Astrocyte (in vitro differentiated cells and primary cell): ENCODE data around the gene ZNF22. TPM values are rescaled to one million over a fixed set of nuclear protein-coding genes. Genes with fewer than 3 reads are reported as not detected.
"Not testable (repeated sequence)": the region's sequence is repeated elsewhere in the genome, so short reads cannot be mapped to it uniquely, and the experiment has no call there.

ENCODE experiments used
- DNase-seq: peaks from one replicate; pipeline ENCODE4 v3.0.0-alpha.2; 2010; ENCODE audit warnings: low read depth
- FAIRE-seq: peaks from 2 replicates; lab custom pipeline; 2011; peaks lifted over from hg19 to GRCh38; lab: Jason Lieb, UNC
- H2AFZ ChIP-seq: 2 replicates; pipeline ENCODE4 v1.6.0; 2012; ENCODE audit warnings: low read depth, low read length, inconsistent platforms
- H3K27ac ChIP-seq: 2 replicates; pipeline ENCODE4 v1.5.1; 2011; ENCODE audit warnings: low read depth, low read length, inconsistent platforms
- H3K27me3 ChIP-seq: 2 replicates; pipeline ENCODE4 v1.6.0; 2011; ENCODE audit warnings: low read length, inconsistent platforms; ENCODE audit not compliant: insufficient read depth
- H3K36me3 ChIP-seq: 2 replicates; pipeline ENCODE4 v1.5.1; 2011; ENCODE audit warnings: low read length, inconsistent platforms; ENCODE audit not compliant: insufficient read depth
- H3K4me1 ChIP-seq: 2 replicates; pipeline ENCODE4 v1.5.1; 2011; ENCODE audit warnings: low read length, inconsistent platforms; ENCODE audit not compliant: insufficient read depth
- H3K4me2 ChIP-seq: 2 replicates; pipeline ENCODE4 v1.6.0; 2012; ENCODE audit warnings: low read length, inconsistent platforms
- H3K4me3 ChIP-seq: 2 replicates; pipeline ENCODE4 v1.5.1; 2011; ENCODE audit warnings: low read depth, mild to moderate bottlenecking, low read length, inconsistent platforms; ENCODE audit not compliant: insufficient read depth
- H3K79me2 ChIP-seq: 2 replicates; pipeline ENCODE4 v1.6.0; 2012; ENCODE audit warnings: mild to moderate bottlenecking, low read length, inconsistent platforms; ENCODE audit not compliant: insufficient read depth
- H3K9ac ChIP-seq: 2 replicates; pipeline ENCODE4 v1.6.0; 2012; ENCODE audit warnings: mild to moderate bottlenecking, low read length, inconsistent platforms
- H3K9me3 ChIP-seq: 2 replicates; pipeline ENCODE4 v1.5.1; 2012; ENCODE audit warnings: low read depth, mild to moderate bottlenecking, low read length, inconsistent platforms; ENCODE audit not compliant: insufficient read depth
- H4K20me1 ChIP-seq: 2 replicates; pipeline ENCODE4 v1.6.0; 2012; ENCODE audit warnings: low read length, inconsistent platforms; ENCODE audit not compliant: insufficient read depth
- H3K27ac Mint-ChIP-seq: one replicate; pipeline ENCODE4 v1.8.0; 2021; ENCODE audit warnings: mild to moderate bottlenecking, mixed read lengths; ENCODE audit not compliant: unreplicated experiment
- H3K27me3 Mint-ChIP-seq: one replicate; pipeline ENCODE4 v1.8.0; 2021; ENCODE audit warnings: low read depth, mixed read lengths; ENCODE audit not compliant: unreplicated experiment
- H3K36me3 Mint-ChIP-seq: one replicate; pipeline ENCODE4 v1.8.0; 2021; ENCODE audit warnings: low read depth, mixed read lengths; ENCODE audit not compliant: unreplicated experiment
- H3K4me1 Mint-ChIP-seq: one replicate; pipeline ENCODE4 v1.8.0; 2021; ENCODE audit warnings: low read depth, mixed read lengths; ENCODE audit not compliant: unreplicated experiment
- H3K4me3 Mint-ChIP-seq: one replicate; pipeline ENCODE4 v1.8.0; 2021; ENCODE audit warnings: mild to moderate bottlenecking, moderate library complexity, mixed read lengths; ENCODE audit not compliant: unreplicated experiment
- H3K9me3 Mint-ChIP-seq: one replicate; pipeline ENCODE4 v1.8.0; 2021; ENCODE audit warnings: mild to moderate bottlenecking, mixed read lengths; ENCODE audit not compliant: unreplicated experiment
- CTCF ChIP-seq: IDR thresholded peaks from 2 replicates; pipeline ENCODE4 v1.5.1; 2011; ENCODE audit warnings: low read depth, mild to moderate bottlenecking, inconsistent platforms, low read length, moderate library complexity; ENCODE audit not compliant: insufficient read depth
- EZH2 ChIP-seq: IDR thresholded peaks from 2 replicates; pipeline ENCODE4 v1.6.1; 2012; ENCODE audit warnings: mild to moderate bottlenecking, low read length, inconsistent platforms; ENCODE audit not compliant: insufficient read depth
- total RNA-seq: library from RNA; stranded (reverse); gene quantifications from 2 replicates; pipeline ENCODE4 v1.2.1, GENCODE V29; 2021

Gene ZNF22
- total RNA-seq, 1 donor from 2014 or later, result 12.0 TPM

DNA sequence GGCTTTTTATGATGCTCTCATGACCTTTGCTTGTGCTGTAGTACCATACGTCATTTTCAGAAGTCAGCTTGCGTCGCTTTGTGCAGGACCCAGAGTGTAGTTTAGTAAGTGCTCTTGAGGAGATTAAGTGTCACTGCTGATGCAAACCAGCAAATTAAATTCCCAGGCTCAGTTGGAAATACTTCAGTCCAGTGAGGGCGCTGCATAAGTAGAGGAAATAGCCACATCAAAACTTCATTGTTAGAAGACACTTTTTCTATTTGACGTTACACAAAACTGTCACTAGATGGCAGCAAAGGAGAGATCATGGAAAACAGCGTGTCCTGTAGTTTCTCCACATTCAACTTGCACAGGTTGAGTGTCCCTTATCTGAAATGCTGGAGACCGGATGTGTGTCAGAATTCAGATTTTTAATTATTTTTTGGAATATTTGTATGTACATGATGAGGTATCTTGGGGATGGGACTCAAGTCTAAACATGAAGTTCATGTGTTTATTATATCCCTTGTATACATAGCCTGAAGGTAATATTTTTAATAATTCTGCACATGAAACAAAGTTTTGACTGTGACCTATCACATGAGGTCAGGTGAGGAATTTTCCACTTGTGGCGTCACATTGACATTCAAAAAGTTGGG, 7.9 kb downstream of the ZNF22 start:
- Histone ChIP-seq H3K9me3 (peaks cover 2% of the 10 kb centered on the region), H4K20me1 (no peaks in the 10 kb centered on the region), H2AFZ (no peak overlapping the region), H3K4me3 (no peak overlapping the region), H3K79me2 (peaks cover 13% of the 10 kb centered on the region), H3K36me3 (peaks cover 4% of the 10 kb centered on the region), H3K4me1 (no peaks in the 10 kb centered on the region), H3K27ac (no peak overlapping the region), H3K27me3 (no peaks in the 10 kb centered on the region), H3K9ac (no peak overlapping the region), H3K4me2 (peak overlapping the region; percentile 5)
- no peaks in the 10 kb centered on the region for H3K27me3 Mint-ChIP-seq
- peak; percentile 78 for DNase-seq
- peak; percentile 99 for FAIRE-seq
- H3K4me3 Mint-ChIP-seq, result no peak overlapping the region
- TF ChIP-seq CTCF (peak; percentile 96), EZH2 (no peak)
- peaks cover 21% of the 10 kb centered on the region for H3K9me3 Mint-ChIP-seq
- H3K36me3 Mint-ChIP-seq, result peaks cover 15% of the 10 kb centered on the region
- no peak overlapping the region for H3K27ac Mint-ChIP-seq
- no peaks in the 10 kb centered on the region for H3K4me1 Mint-ChIP-seq

- not testable (repeated sequence) for H3K9ac ChIP-seq, H3K27me3 Mint-ChIP-seq, H3K79me2 ChIP-seq, H3K27ac Mint-ChIP-seq, FAIRE-seq, H3K4me1 ChIP-seq, H3K27ac ChIP-seq, H4K20me1 ChIP-seq, H3K36me3 Mint-ChIP-seq, H3K36me3 ChIP-seq, H3K4me3 Mint-ChIP-seq, H3K9me3 Mint-ChIP-seq, H3K27me3 ChIP-seq, DNase-seq, H3K4me1 Mint-ChIP-seq, H3K4me3 ChIP-seq, H3K4me2 ChIP-seq, H3K9me3 ChIP-seq, H2AFZ ChIP-seq
Observed at GRCh38 chr10:45014557-45014956, 13.8 kb downstream of the ZNF22 start.

GRCh38 chr10:45015590-45015989, 14.9 kb downstream of the ZNF22 start:
- H3K4me2 ChIP-seq, result no peak overlapping the region
- H3K4me1 Mint-ChIP-seq, result no peaks in the 10 kb centered on the region
- FAIRE-seq (no peak), DNase-seq (no peak)
- no peaks in the 10 kb centered on the region for H4K20me1 ChIP-seq
- no peaks in the 10 kb centered on the region for H3K9me3 ChIP-seq
- H3K4me3 Mint-ChIP-seq, result no peak overlapping the region
- H3K9ac ChIP-seq, result no peak overlapping the region
- no peaks in the 10 kb centered on the region for H3K27me3 Mint-ChIP-seq
- no peaks in the 10 kb centered on the region for H3K36me3 ChIP-seq
- H3K79me2 ChIP-seq, result no peaks in the 10 kb centered on the region
- H3K27ac Mint-ChIP-seq, result no peak overlapping the region
- TF ChIP-seq EZH2 (no peak), CTCF (no peak)
- H3K27me3 ChIP-seq, result no peaks in the 10 kb centered on the region
- peaks cover 7% of the 10 kb centered on the region for H3K9me3 Mint-ChIP-seq
- H3K4me3 ChIP-seq, result no peak overlapping the region
- H2AFZ ChIP-seq, result no peak overlapping the region
- H3K4me1 ChIP-seq, result no peaks in the 10 kb centered on the region
- H3K36me3 Mint-ChIP-seq, result no peaks in the 10 kb centered on the region
- H3K27ac ChIP-seq, result no peak overlapping the region
